Prostate gland (tissue), 2 donors: Measurements from ENCODE around the gene RYK.

Source experiments
- CTCF ChIP-seq, 4 experiments: fragments of 200-600 bp in 2 of 4; fragments of 450-650 bp in 2 of 4; sonication (generic) in 2 of 4; IDR thresholded peaks; 1 replicate in 3 of 4; 2 replicates in 1 of 4; pipeline ENCODE4 v1.5.1; 2016 to 2019; ENCODE audit warnings: antibody characterized with exemption in 4 of 4, mild to moderate bottlenecking in 2 of 4, moderate library complexity in 2 of 4
- POLR2AphosphoS5 ChIP-seq: sonication (generic); formaldehyde crosslinking; IDR thresholded peaks from one replicate; pipeline ENCODE4 v1.6.1; 2017; ENCODE audit warnings: antibody characterized with exemption

- no peak for TF ChIP-seq POLR2AphosphoS5
- TF ChIP-seq CTCF (IDR thresholded peaks at IDR 0.05): no peak
Measured at GRCh38 chr3:134132961-134133360, 117.7 kb downstream of the RYK start.
